ENCODE measurements around the gene BNC2.

DNA sequence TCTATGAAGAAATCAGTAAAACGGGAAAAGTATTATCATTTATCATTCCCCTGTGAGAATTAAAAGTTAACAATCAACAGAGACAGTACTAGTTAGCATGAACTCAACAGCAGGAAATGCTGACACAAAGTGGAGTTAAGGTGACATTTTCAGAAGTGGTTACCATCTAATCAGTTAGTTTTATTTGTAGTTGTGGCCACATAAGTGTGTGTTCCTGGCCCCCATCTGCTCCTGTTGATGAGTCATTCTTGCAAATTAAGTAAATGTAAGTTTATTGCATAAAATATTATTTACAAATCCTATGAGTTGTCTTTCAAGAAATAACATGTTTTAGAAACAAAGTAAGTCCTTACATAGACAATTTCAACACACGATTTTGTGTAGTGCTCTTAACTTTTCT lies 8.9 kb upstream of the BNC2 start:
- TF ChIP-seq EZH2 (IDR thresholded peaks at IDR 0.05; ENCODE audit: borderline replicate concordance) (no peak), CTCF (IDR thresholded peaks at IDR 0.05; ENCODE audit: poor library complexity) (no peak), EZH2phosphoT487 (IDR thresholded peaks at IDR 0.05; ENCODE audit: low read depth, severe bottlenecking, unreplicated experiment) (no peak)
